ENCODE data around the gene IFT43.

Gene IFT43

GRCh38 chr14:76125511-76125910 is 139.9 kb downstream of the IFT43 start:
- Histone ChIP-seq H3K4me2 (ENCODE audit: low read depth, low read length) (no peak overlapping the region), H3K27me3 (replicated peaks; ENCODE audit: insufficient read depth, low read length) (no peaks in the 10 kb centered on the region), H3K9me3 (replicated peaks; ENCODE audit: insufficient read depth, low read length) (no peaks in the 10 kb centered on the region), H4K20me1 (ENCODE audit: insufficient read depth, low read length) (no peaks in the 10 kb centered on the region), H3K79me2 (ENCODE audit: low read length) (no peaks in the 10 kb centered on the region), H3K4me1 (ENCODE audit: low read length) (no peaks in the 10 kb centered on the region), H3F3A (ENCODE audit: insufficient read depth, low read length) (no peaks in the 10 kb centered on the region), H3K9ac (ENCODE audit: low read length) (no peak overlapping the region), H3K36me3 (replicated peaks; ENCODE audit: insufficient read depth, low read length) (no peaks in the 10 kb centered on the region), H3K9me2 (replicated peaks; ENCODE audit: insufficient read depth, low read length) (no peaks in the 10 kb centered on the region), H2AFZ (ENCODE audit: low read length) (no peak overlapping the region), H3K27ac (ENCODE audit: low read length) (no peak overlapping the region), H3K4me3 (ENCODE audit: low read length) (no peak overlapping the region)
- TF ChIP-seq CTCF (IDR thresholded peaks at IDR 0.05; ENCODE audit: low read length) = no peak
- TF ChIP-seq EZH2phosphoT487 (IDR thresholded peaks at IDR 0.05; ENCODE audit: low read length) = no peak
- no peak for TF ChIP-seq EZH2 (optimal IDR thresholded peaks at IDR 0.05; ENCODE audit: low read depth, low read length)
- DNase-seq = no peak

GRCh38 chr14:76126076-76126475 is 140.5 kb downstream of the IFT43 start:
- H4K20me1 ChIP-seq (ENCODE audit: insufficient read depth, low read length) = no peaks in the 10 kb centered on the region
- H3K9me3 ChIP-seq (replicated peaks; ENCODE audit: insufficient read depth, low read length) = no peaks in the 10 kb centered on the region
- H2AFZ ChIP-seq (ENCODE audit: low read length) = no peak overlapping the region
- H3K79me2 ChIP-seq (ENCODE audit: low read length) = no peaks in the 10 kb centered on the region
- no peaks in the 10 kb centered on the region for H3K4me1 ChIP-seq (ENCODE audit: low read length)
- no peaks in the 10 kb centered on the region for H3K36me3 ChIP-seq (replicated peaks; ENCODE audit: insufficient read depth, low read length)
- H3K4me3 ChIP-seq (ENCODE audit: low read length) = no peak overlapping the region
- TF ChIP-seq EZH2phosphoT487 (IDR thresholded peaks at IDR 0.05; ENCODE audit: low read length) (no peak), CTCF (IDR thresholded peaks at IDR 0.05; ENCODE audit: low read length) (no peak), EZH2 (optimal IDR thresholded peaks at IDR 0.05; ENCODE audit: low read depth, low read length) (no peak)
- H3F3A ChIP-seq (ENCODE audit: insufficient read depth, low read length) = no peaks in the 10 kb centered on the region
- H3K4me2 ChIP-seq (ENCODE audit: low read depth, low read length) = no peak overlapping the region
- no peaks in the 10 kb centered on the region for H3K27me3 ChIP-seq (replicated peaks; ENCODE audit: insufficient read depth, low read length)
- no peak for DNase-seq
- no peak overlapping the region for H3K9ac ChIP-seq (ENCODE audit: low read length)
- H3K9me2 ChIP-seq (replicated peaks; ENCODE audit: insufficient read depth, low read length) = no peaks in the 10 kb centered on the region
- no peak overlapping the region for H3K27ac ChIP-seq (ENCODE audit: low read length)

GRCh38 chr14:76129851-76130576 is 144.5 kb downstream of the IFT43 start:
- Histone ChIP-seq H3K36me3 (replicated peaks; ENCODE audit: insufficient read depth, low read length) (no peaks in the 10 kb centered on the region), H3F3A (ENCODE audit: insufficient read depth, low read length) (no peaks in the 10 kb centered on the region), H3K4me3 (ENCODE audit: low read length) (no peak overlapping the region), H2AFZ (ENCODE audit: low read length) (no peak overlapping the region), H3K27me3 (replicated peaks; ENCODE audit: insufficient read depth, low read length) (no peaks in the 10 kb centered on the region), H3K9ac (ENCODE audit: low read length) (no peak overlapping the region), H3K27ac (ENCODE audit: low read length) (no peak overlapping the region), H4K20me1 (ENCODE audit: insufficient read depth, low read length) (no peaks in the 10 kb centered on the region), H3K79me2 (ENCODE audit: low read length) (no peaks in the 10 kb centered on the region), H3K4me2 (ENCODE audit: low read depth, low read length) (no peak overlapping the region), H3K4me1 (ENCODE audit: low read length) (no peaks in the 10 kb centered on the region), H3K9me2 (replicated peaks; ENCODE audit: insufficient read depth, low read length) (no peaks in the 10 kb centered on the region), H3K9me3 (replicated peaks; ENCODE audit: insufficient read depth, low read length) (no peaks in the 10 kb centered on the region)
- TF ChIP-seq EZH2phosphoT487 (IDR thresholded peaks at IDR 0.05; ENCODE audit: low read length) = no peak
- no peak for TF ChIP-seq CTCF (IDR thresholded peaks at IDR 0.05; ENCODE audit: low read length)
- TF ChIP-seq EZH2 (optimal IDR thresholded peaks at IDR 0.05; ENCODE audit: low read depth, low read length) = no peak
- no peak for DNase-seq

Data from MM.1S (cell line).